NB4 (cell line): ENCODE data around the gene GALNT18.

Experiments
- MYC ChIP-seq: IDR thresholded peaks from 2 replicates; pipeline ENCODE4 v1.6.1; 2011; ENCODE audit warnings: low read depth, low read length
- POLR2A ChIP-seq: IDR thresholded peaks from 2 replicates; pipeline ENCODE4 v1.6.1; 2011; ENCODE audit warnings: mild to moderate bottlenecking; ENCODE audit not compliant: insufficient read length; ENCODE audit errors: extremely low read depth
- TF ChIP-seq, protein P1 (sequence below): IDR thresholded peaks from one replicate; pipeline ENCODE4 v1.5.1; 2012; ENCODE audit warnings: low read depth, low read length

DNA sequence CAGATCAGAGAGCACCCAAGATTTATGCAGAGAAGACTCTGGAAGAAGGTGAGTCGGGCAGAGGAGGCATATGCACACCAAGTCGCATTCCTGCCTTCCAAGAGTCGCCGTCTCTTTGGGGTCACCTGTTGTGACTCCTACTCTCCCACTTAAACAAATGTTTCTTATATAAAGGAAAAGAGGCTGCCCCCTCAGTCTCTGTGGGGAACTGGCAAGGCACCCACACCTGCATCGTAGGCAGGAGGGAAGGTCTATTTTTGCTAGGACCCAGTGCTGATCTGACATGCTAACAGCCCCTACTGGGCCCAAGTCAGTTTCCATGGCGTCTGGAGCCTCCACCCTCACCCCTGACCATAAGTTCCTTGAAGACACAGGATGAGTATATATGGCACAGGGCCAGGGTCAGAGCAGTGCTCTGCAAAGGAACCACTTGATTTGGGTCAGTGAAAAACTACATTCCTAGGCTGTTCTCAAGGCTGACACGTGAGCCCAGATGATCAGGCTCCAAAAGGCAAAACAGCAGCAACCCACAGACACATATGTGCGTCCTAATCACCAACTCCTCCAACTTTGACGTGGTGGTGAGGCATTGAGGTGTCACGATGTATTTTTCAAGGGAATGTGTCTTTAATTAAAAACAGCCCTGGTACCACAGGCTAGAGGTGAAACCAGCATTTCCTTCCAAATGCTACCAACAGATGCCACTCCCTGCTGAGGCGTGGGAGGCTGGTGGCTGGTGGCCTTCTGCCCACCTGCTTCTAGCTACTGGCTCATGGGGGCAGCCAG lies 213.2 kb downstream of the GALNT18 start:
- TF ChIP-seq, protein P1, sequence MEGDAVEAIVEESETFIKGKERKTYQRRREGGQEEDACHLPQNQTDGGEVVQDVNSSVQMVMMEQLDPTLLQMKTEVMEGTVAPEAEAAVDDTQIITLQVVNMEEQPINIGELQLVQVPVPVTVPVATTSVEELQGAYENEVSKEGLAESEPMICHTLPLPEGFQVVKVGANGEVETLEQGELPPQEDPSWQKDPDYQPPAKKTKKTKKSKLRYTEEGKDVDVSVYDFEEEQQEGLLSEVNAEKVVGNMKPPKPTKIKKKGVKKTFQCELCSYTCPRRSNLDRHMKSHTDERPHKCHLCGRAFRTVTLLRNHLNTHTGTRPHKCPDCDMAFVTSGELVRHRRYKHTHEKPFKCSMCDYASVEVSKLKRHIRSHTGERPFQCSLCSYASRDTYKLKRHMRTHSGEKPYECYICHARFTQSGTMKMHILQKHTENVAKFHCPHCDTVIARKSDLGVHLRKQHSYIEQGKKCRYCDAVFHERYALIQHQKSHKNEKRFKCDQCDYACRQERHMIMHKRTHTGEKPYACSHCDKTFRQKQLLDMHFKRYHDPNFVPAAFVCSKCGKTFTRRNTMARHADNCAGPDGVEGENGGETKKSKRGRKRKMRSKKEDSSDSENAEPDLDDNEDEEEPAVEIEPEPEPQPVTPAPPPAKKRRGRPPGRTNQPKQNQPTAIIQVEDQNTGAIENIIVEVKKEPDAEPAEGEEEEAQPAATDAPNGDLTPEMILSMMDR: no peak
- no peak for TF ChIP-seq MYC
- no peak for TF ChIP-seq POLR2A
